MM.1S (cell line): ENCODE data around the gene PPP2R1B.

ENCODE experiments used
- DNase-seq: peaks from one replicate; pipeline ENCODE4 v3.0.0-alpha.2; 2015
- H2AFZ ChIP-seq: fragments of 300-600 bp; sonication (generic); 2 replicates; pipeline ENCODE4 v1.6.0; 2016; ENCODE audit warnings: antibody characterized with exemption, low read length
- H3F3A ChIP-seq: fragments of 300-600 bp; sonication (generic); 2 replicates; pipeline ENCODE4 v1.6.1; 2016; ENCODE audit warnings: mild to moderate bottlenecking, antibody characterized with exemption, low read length, moderate library complexity, mixed read lengths; ENCODE audit not compliant: insufficient read depth
- H3K27ac ChIP-seq: fragments of 300-600 bp; sonication (generic); 2 replicates; pipeline ENCODE4 v1.5.1; 2016; ENCODE audit warnings: mild to moderate bottlenecking, low read length
- H3K27me3 ChIP-seq: fragments of 300-600 bp; sonication (generic); replicated peaks from 2 replicates; pipeline ENCODE4 v1.6.0; 2016; ENCODE audit warnings: low read length; ENCODE audit not compliant: insufficient read depth
- H3K36me3 ChIP-seq: fragments of 300-600 bp; sonication (generic); replicated peaks from 2 replicates; pipeline ENCODE4 v1.6.1; 2016; ENCODE audit warnings: mild to moderate bottlenecking, low read length, mixed read lengths; ENCODE audit not compliant: insufficient read depth
- H3K4me1 ChIP-seq: fragments of 300-600 bp; sonication (generic); 2 replicates; pipeline ENCODE4 v1.6.1; 2016; ENCODE audit warnings: low read length, mixed read lengths
- H3K4me2 ChIP-seq: fragments of 300-600 bp; sonication (generic); 2 replicates; pipeline ENCODE4 v1.6.0; 2016; ENCODE audit warnings: low read depth, low read length
- H3K4me3 ChIP-seq: fragments of 300-600 bp; sonication (generic); 2 replicates; pipeline ENCODE4 v1.5.1; 2016; ENCODE audit warnings: low read length, mixed read lengths
- H3K79me2 ChIP-seq: fragments of 300-600 bp; sonication (generic); 2 replicates; pipeline ENCODE4 v1.6.1; 2016; ENCODE audit warnings: mixed run types, low read length, mixed read lengths
- H3K9ac ChIP-seq: fragments of 300-600 bp; sonication (generic); 2 replicates; pipeline ENCODE4 v1.6.1; 2016; ENCODE audit warnings: low read length, mixed read lengths
- H3K9me2 ChIP-seq: fragments of 300-600 bp; sonication (generic); replicated peaks from 2 replicates; pipeline ENCODE4 v1.6.1; 2016; ENCODE audit warnings: mild to moderate bottlenecking, low read length, mixed read lengths; ENCODE audit not compliant: insufficient read depth
- H3K9me3 ChIP-seq: fragments of 300-600 bp; sonication (generic); replicated peaks from 2 replicates; pipeline ENCODE4 v1.6.1; 2016; ENCODE audit warnings: mild to moderate bottlenecking, low read length, mixed read lengths; ENCODE audit not compliant: insufficient read depth
- H4K20me1 ChIP-seq: fragments of 300-600 bp; sonication (generic); 2 replicates; pipeline ENCODE4 v1.6.1; 2016; ENCODE audit warnings: mild to moderate bottlenecking, low read length, moderate library complexity, mixed read lengths; ENCODE audit not compliant: insufficient read depth
- EZH2 ChIP-seq: fragments of 300-600 bp; sonication (generic); optimal IDR thresholded peaks from 2 replicates; pipeline ENCODE3; 2017; ENCODE audit warnings: low read depth, mild to moderate bottlenecking, antibody characterized with exemption, low read length, mixed read lengths
- EZH2phosphoT487 ChIP-seq: fragments of 300-600 bp; sonication (generic); IDR thresholded peaks from 2 replicates; pipeline ENCODE4 v1.6.1; 2018; ENCODE audit warnings: antibody characterized with exemption, low read length
- TF ChIP-seq, protein P1 (sequence below): fragments of 300-600 bp; sonication (generic); IDR thresholded peaks from 2 replicates; pipeline ENCODE4 v1.5.1; 2016; ENCODE audit warnings: antibody characterized with exemption, low read length, mixed read lengths

PPP2R1B gene

DNA sequence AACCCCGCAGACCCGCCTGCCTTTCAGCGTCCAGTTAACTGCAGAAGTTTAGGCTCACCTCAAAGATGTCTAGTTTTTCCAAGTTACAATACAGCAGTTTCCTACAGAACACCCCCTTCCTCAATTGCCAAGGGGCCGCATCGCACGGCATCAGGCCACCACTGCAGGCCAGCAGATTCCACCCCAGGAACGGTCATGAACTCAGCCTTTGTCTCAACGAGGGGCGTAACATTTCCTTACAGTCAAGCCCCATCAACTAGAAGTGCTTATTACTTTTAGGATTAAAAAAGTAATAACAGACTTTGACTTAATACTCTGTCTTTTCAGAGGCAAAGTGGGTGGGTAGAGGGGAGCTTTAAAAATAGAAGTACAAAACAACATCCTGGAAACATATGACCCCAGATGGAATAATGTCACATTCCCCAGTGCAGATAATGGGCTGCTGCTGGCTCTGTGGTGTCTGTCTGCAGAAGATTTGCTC, 36.3 kb downstream of the PPP2R1B start:
- H3F3A ChIP-seq: no peaks in the 10 kb centered on the region
- H3K27me3 ChIP-seq: no peaks in the 10 kb centered on the region
- H3K9me3 ChIP-seq: no peaks in the 10 kb centered on the region
- no peaks in the 10 kb centered on the region for H3K4me1 ChIP-seq
- no peaks in the 10 kb centered on the region for H3K79me2 ChIP-seq
- TF ChIP-seq EZH2phosphoT487: no peak
- no peak for TF ChIP-seq EZH2
- TF ChIP-seq, protein P1, sequence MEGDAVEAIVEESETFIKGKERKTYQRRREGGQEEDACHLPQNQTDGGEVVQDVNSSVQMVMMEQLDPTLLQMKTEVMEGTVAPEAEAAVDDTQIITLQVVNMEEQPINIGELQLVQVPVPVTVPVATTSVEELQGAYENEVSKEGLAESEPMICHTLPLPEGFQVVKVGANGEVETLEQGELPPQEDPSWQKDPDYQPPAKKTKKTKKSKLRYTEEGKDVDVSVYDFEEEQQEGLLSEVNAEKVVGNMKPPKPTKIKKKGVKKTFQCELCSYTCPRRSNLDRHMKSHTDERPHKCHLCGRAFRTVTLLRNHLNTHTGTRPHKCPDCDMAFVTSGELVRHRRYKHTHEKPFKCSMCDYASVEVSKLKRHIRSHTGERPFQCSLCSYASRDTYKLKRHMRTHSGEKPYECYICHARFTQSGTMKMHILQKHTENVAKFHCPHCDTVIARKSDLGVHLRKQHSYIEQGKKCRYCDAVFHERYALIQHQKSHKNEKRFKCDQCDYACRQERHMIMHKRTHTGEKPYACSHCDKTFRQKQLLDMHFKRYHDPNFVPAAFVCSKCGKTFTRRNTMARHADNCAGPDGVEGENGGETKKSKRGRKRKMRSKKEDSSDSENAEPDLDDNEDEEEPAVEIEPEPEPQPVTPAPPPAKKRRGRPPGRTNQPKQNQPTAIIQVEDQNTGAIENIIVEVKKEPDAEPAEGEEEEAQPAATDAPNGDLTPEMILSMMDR: no peak
- H3K9ac ChIP-seq: no peak overlapping the region
- DNase-seq: no peak
- no peaks in the 10 kb centered on the region for H4K20me1 ChIP-seq
- H3K36me3 ChIP-seq: no peaks in the 10 kb centered on the region
- H3K27ac ChIP-seq: no peak overlapping the region
- H3K9me2 ChIP-seq: no peaks in the 10 kb centered on the region
- H3K4me3 ChIP-seq: no peak overlapping the region
- no peak overlapping the region for H3K4me2 ChIP-seq
- no peak overlapping the region for H2AFZ ChIP-seq

DNA sequence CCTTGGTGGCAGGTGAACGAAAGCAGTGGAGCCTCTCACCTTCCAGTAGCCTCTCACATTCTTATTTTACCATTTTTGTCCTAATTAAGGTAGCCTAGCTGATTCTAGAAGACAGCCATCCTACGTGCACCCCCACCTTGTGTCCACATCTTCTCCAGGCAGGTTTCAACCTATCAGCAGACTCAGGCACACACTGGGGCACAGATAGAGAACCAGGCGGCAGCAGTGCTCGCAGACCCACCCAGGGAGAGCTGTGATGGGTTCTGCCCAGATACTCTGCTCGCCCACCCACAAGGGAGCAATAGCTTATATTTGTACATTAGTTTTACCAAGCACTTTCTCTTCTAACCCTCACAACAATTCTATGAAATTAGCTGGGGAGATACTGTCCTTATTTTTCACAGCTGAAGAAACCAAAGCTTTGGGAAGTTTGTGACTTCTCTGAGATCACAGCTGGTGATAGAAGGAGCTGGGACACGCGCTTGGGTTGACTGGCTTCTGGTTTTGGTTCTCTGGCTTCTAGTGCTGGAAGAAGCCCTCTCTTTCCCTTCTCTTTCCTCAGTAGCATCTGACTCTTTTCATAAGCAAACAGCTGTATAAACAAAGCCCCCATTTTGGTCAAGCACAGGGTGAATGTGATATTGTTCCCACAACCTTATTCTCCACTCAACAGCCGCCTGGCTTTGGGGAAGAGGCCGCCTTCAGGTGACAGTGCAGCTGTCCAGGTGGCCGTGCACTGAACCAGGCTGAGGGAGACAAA, 36.9 kb downstream of the PPP2R1B start:
- no peak overlapping the region for H3K9ac ChIP-seq
- no peak overlapping the region for H3K27ac ChIP-seq
- TF ChIP-seq EZH2 (no peak), EZH2phosphoT487 (no peak)
- TF ChIP-seq, protein P1: no peak
- no peaks in the 10 kb centered on the region for H3K36me3 ChIP-seq
- no peaks in the 10 kb centered on the region for H3K9me3 ChIP-seq
- DNase-seq: no peak
- no peaks in the 10 kb centered on the region for H3F3A ChIP-seq
- H3K4me2 ChIP-seq: no peak overlapping the region
- no peaks in the 10 kb centered on the region for H3K27me3 ChIP-seq
- no peak overlapping the region for H3K4me3 ChIP-seq
- no peaks in the 10 kb centered on the region for H3K4me1 ChIP-seq
- no peaks in the 10 kb centered on the region for H3K9me2 ChIP-seq
- no peaks in the 10 kb centered on the region for H4K20me1 ChIP-seq
- H2AFZ ChIP-seq: no peak overlapping the region
- H3K79me2 ChIP-seq: no peaks in the 10 kb centered on the region

DNA sequence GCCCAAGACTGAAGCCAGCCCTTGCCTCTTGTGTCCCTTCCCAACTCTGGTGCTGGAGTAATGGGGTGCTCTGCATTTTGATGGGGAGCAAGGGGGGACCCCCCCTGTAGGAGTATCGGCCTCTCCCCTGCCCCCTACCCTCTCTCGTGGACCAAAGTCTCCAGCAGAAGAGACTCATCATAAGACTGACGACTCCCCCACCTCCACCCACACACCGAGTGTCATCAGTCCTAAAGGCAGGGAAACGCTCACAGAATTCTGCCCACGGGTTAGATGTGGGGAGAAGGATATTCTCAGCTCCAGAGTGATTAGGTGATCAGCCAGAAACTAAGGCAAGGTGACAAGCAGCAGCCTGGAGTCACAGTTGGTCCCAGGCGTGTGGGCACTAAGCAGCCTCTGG, 38.8 kb downstream of the PPP2R1B start:
- H4K20me1 ChIP-seq: no peaks in the 10 kb centered on the region
- no peak overlapping the region for H3K4me3 ChIP-seq
- no peak overlapping the region for H3K9ac ChIP-seq
- no peaks in the 10 kb centered on the region for H3F3A ChIP-seq
- no peaks in the 10 kb centered on the region for H3K9me3 ChIP-seq
- no peaks in the 10 kb centered on the region for H3K4me1 ChIP-seq
- no peak for DNase-seq
- no peak overlapping the region for H2AFZ ChIP-seq
- no peak overlapping the region for H3K27ac ChIP-seq
- H3K9me2 ChIP-seq: no peaks in the 10 kb centered on the region
- H3K36me3 ChIP-seq: no peaks in the 10 kb centered on the region
- no peaks in the 10 kb centered on the region for H3K79me2 ChIP-seq
- TF ChIP-seq EZH2phosphoT487 (no peak), EZH2 (no peak)
- TF ChIP-seq, protein P1: no peak
- H3K4me2 ChIP-seq: no peak overlapping the region
- no peaks in the 10 kb centered on the region for H3K27me3 ChIP-seq
